ENCODE results near the gene NSMCE4A.
"Not testable (repeated sequence)": the region's sequence is repeated elsewhere in the genome, so short reads cannot be mapped to it uniquely, and the experiment has no call there.

The NSMCE4A gene

DNA sequence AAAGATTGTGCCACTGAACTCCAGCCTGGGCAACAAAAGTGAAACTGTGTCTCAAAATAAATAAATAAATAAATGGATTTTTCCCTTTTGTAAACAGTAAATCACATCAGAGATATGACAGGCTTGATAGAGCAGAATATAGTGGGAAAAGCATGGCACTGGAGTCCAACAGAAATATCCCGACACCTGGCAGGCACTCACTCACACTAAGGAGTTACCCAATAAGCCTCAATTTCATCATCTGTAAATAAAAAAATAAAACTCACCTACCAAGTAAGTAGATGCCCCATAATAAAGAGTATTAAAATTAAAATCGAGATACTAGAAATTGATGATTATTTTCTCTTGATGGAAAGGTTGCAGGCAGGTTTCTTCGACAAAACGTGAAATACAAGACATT, 48.9 kb downstream of the NSMCE4A start:
- Histone ChIP-seq H3K9me3 (ENCODE audit: insufficient read depth, low read length, severe bottlenecking) (no peaks in the 10 kb centered on the region), H3K4me3 (ENCODE audit: low read depth in 1 of 2, low read length in 2 of 2) (peak overlapping the region; percentile 62 to 99; a peak in 2 of 4 replicates), H3K27ac (ENCODE audit: low read length) (peak overlapping the region; percentile 98), H3K4me2 (ENCODE audit: insufficient read depth, low read length) (peak overlapping the region; percentile 76), H2AFZ (ENCODE audit: low read depth, low read length) (peak overlapping the region; percentile 16; the same call in 1 of the 2 replicates), H3K4me1 (ENCODE audit: insufficient read depth, low read length) (peaks cover 25% of the 10 kb centered on the region), H3K27me3 (ENCODE audit: insufficient read depth, low read length, poor library complexity) (no peaks in the 10 kb centered on the region), H3K79me2 (ENCODE audit: insufficient read depth, low read length) (peaks cover 73% of the 10 kb centered on the region), H3K9ac (ENCODE audit: low read depth, low read length) (peak overlapping the region; percentile 92), H3K36me3 (ENCODE audit: insufficient read depth, low read length) (peaks cover 36% of the 10 kb centered on the region), H4K20me1 (ENCODE audit: insufficient read depth, low read length) (no peaks in the 10 kb centered on the region)
- DNase-seq (no peak), ATAC-seq (ENCODE audit: insufficient read depth, low read depth) (no peak)
- TF ChIP-seq, protein P1, sequence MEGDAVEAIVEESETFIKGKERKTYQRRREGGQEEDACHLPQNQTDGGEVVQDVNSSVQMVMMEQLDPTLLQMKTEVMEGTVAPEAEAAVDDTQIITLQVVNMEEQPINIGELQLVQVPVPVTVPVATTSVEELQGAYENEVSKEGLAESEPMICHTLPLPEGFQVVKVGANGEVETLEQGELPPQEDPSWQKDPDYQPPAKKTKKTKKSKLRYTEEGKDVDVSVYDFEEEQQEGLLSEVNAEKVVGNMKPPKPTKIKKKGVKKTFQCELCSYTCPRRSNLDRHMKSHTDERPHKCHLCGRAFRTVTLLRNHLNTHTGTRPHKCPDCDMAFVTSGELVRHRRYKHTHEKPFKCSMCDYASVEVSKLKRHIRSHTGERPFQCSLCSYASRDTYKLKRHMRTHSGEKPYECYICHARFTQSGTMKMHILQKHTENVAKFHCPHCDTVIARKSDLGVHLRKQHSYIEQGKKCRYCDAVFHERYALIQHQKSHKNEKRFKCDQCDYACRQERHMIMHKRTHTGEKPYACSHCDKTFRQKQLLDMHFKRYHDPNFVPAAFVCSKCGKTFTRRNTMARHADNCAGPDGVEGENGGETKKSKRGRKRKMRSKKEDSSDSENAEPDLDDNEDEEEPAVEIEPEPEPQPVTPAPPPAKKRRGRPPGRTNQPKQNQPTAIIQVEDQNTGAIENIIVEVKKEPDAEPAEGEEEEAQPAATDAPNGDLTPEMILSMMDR (IDR thresholded peaks at IDR 0.05; ENCODE audit: borderline replicate concordance, extremely low read depth, low read length, poor library complexity, severe bottlenecking): no peak
- TF ChIP-seq EZH2 (IDR thresholded peaks at IDR 0.05; ENCODE audit: borderline replicate concordance, low read depth, low read length, severe bottlenecking): no peak

- H3K9me3 ChIP-seq (ENCODE audit: insufficient read depth, low read length, severe bottlenecking): no peaks in the 10 kb centered on the region
- no peak overlapping the region for H2AFZ ChIP-seq (ENCODE audit: low read depth, low read length)
- H3K4me1 ChIP-seq (ENCODE audit: insufficient read depth, low read length): peaks cover 10% of the 10 kb centered on the region; the same call in 1 of the 2 replicates
- H3K79me2 ChIP-seq (ENCODE audit: insufficient read depth, low read length): peaks cover 59% of the 10 kb centered on the region
- no peak for TF ChIP-seq EZH2 (IDR thresholded peaks at IDR 0.05; ENCODE audit: borderline replicate concordance, low read depth, low read length, severe bottlenecking)
- TF ChIP-seq, protein P1 (IDR thresholded peaks at IDR 0.05; ENCODE audit: borderline replicate concordance, extremely low read depth, low read length, poor library complexity, severe bottlenecking): no peak
- DNase-seq (no peak), ATAC-seq (ENCODE audit: insufficient read depth, low read depth) (no peak)
- peaks cover 53% of the 10 kb centered on the region for H3K36me3 ChIP-seq (ENCODE audit: insufficient read depth, low read length)
- H3K27ac ChIP-seq (ENCODE audit: low read length): no peak overlapping the region
- no peak overlapping the region for H3K4me2 ChIP-seq (ENCODE audit: insufficient read depth, low read length)
- H4K20me1 ChIP-seq (ENCODE audit: insufficient read depth, low read length): no peaks in the 10 kb centered on the region
- H3K9ac ChIP-seq (ENCODE audit: low read depth, low read length): no peak overlapping the region
- H3K4me3 ChIP-seq (ENCODE audit: low read depth in 1 of 2, low read length in 2 of 2): no peak overlapping the region
- H3K27me3 ChIP-seq (ENCODE audit: insufficient read depth, low read length, poor library complexity): no peaks in the 10 kb centered on the region
Measured at GRCh38 chr10:121921238-121921931, 53.6 kb downstream of the NSMCE4A start.

DNA sequence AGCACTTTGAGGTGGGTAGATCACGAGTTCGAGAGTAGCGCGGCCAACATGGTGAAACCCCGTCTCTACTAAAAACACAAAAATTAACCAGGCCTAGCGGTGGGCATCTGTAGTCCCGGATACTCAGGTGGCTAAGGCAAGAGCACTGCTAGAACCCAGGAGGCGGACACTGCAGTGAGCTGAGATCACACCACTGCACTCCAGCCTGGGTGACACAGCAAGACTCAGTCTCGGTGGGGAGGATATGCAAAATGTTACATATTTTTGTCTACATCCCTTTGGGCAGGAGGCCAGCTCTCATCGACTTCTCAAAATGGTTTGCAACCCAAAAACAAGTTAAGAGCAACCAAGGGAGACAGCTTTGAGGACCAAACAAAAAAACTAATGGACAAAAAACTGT, 55.4 kb downstream of the NSMCE4A start:
- no peak for TF ChIP-seq EZH2 (IDR thresholded peaks at IDR 0.05; ENCODE audit: borderline replicate concordance, low read depth, low read length, severe bottlenecking)
- TF ChIP-seq, protein P1 (IDR thresholded peaks at IDR 0.05; ENCODE audit: borderline replicate concordance, extremely low read depth, low read length, poor library complexity, severe bottlenecking): no peak
- peaks cover 3% of the 10 kb centered on the region; the same call in 1 of the 2 replicates for H4K20me1 ChIP-seq (ENCODE audit: insufficient read depth, low read length)
- no peak overlapping the region for H3K9ac ChIP-seq (ENCODE audit: low read depth, low read length)
- H3K79me2 ChIP-seq (ENCODE audit: insufficient read depth, low read length): peaks cover 50% of the 10 kb centered on the region
- H3K27me3 ChIP-seq (ENCODE audit: insufficient read depth, low read length, poor library complexity): no peaks in the 10 kb centered on the region
- no peaks in the 10 kb centered on the region for H3K9me3 ChIP-seq (ENCODE audit: insufficient read depth, low read length, severe bottlenecking)
- no peak overlapping the region for H3K27ac ChIP-seq (ENCODE audit: low read length)
- H3K4me3 ChIP-seq (ENCODE audit: low read depth in 1 of 2, low read length in 2 of 2): no peak overlapping the region
- ATAC-seq (ENCODE audit: insufficient read depth, low read depth) (no peak), DNase-seq (no peak)
- H2AFZ ChIP-seq (ENCODE audit: low read depth, low read length): no peak overlapping the region
- H3K4me2 ChIP-seq (ENCODE audit: insufficient read depth, low read length): no peak overlapping the region
- H3K36me3 ChIP-seq (ENCODE audit: insufficient read depth, low read length): peaks cover 52% of the 10 kb centered on the region
- no peaks in the 10 kb centered on the region for H3K4me1 ChIP-seq (ENCODE audit: insufficient read depth, low read length)

DNA sequence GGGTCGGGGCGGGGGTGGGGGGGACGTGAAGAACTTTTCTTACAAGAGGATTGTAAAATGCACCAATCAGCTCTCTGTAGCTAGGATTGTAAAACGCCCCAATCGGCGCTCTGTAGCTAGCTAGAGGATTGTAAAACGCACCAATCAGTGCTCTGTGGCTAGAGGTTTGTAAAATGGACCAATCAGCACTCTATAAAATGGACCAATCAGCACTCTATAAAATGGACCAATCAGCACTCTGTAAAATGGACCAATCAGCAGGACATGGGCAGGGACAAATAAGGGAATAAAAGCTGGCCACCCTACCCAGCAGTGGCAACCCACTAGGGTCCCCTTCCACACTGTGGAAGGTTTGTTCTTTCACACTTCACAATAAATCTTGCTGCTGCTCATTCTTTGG, 56.2 kb downstream of the NSMCE4A start:
- not testable (repeated sequence) for H3K9me3 ChIP-seq (ENCODE audit: insufficient read depth, low read length, severe bottlenecking); H3K27me3 ChIP-seq (ENCODE audit: insufficient read depth, low read length, poor library complexity); H3K4me3 ChIP-seq (ENCODE audit: low read depth in 1 of 2, low read length in 2 of 2); H4K20me1 ChIP-seq (ENCODE audit: insufficient read depth, low read length); DNase-seq; H2AFZ ChIP-seq (ENCODE audit: low read depth, low read length); H3K4me2 ChIP-seq (ENCODE audit: insufficient read depth, low read length); ATAC-seq (ENCODE audit: insufficient read depth, low read depth); H3K9ac ChIP-seq (ENCODE audit: low read depth, low read length); H3K27ac ChIP-seq (ENCODE audit: low read length); H3K4me1 ChIP-seq (ENCODE audit: insufficient read depth, low read length)
- peaks cover 55% of the 10 kb centered on the region for H3K36me3 ChIP-seq (ENCODE audit: insufficient read depth, low read length)
- H3K79me2 ChIP-seq (ENCODE audit: insufficient read depth, low read length): peaks cover 45% of the 10 kb centered on the region

All from DND-41 (cell line).